Karpas-422 (cell line): ENCODE measurements around the gene PRTN3. TPM values are rescaled to one million over a fixed set of nuclear protein-coding genes. Genes with fewer than 3 reads are reported as not detected.
"Not testable (repeated sequence)": the region's sequence is repeated elsewhere in the genome, so short reads cannot be mapped to it uniquely, and the experiment has no call there.

Experiments used
- DNase-seq: peaks from one replicate; pipeline ENCODE4 v3.0.0-alpha.2; 2015
- H2AFZ ChIP-seq: fragments of 200-600 bp; sonication (generic); 2 replicates; pipeline ENCODE4 v1.6.1; 2014; ENCODE audit warnings: antibody characterized with exemption, low read length, mixed read lengths
- H3K27ac ChIP-seq: fragments of 200-600 bp; sonication (generic); 2 replicates; pipeline ENCODE4 v1.5.1; 2014; ENCODE audit warnings: mild to moderate bottlenecking, low read length, moderate library complexity
- H3K27me3 ChIP-seq: fragments of 200-600 bp; sonication (generic); 2 replicates; pipeline ENCODE4 v1.6.1; 2014; ENCODE audit warnings: low read length, mixed read lengths
- H3K36me3 ChIP-seq: fragments of 200-600 bp; sonication (generic); 2 replicates; pipeline ENCODE4 v1.6.1; 2014; ENCODE audit warnings: low read length, mixed read lengths; ENCODE audit not compliant: insufficient read depth
- H3K4me1 ChIP-seq: fragments of 200-600 bp; sonication (generic); 2 replicates; pipeline ENCODE4 v1.6.1; 2014; ENCODE audit warnings: mild to moderate bottlenecking, low read length, mixed read lengths
- H3K4me2 ChIP-seq: fragments of 200-600 bp; sonication (generic); 2 replicates; pipeline ENCODE4 v1.6.1; 2014; ENCODE audit warnings: low read length, low read depth, mild to moderate bottlenecking; ENCODE audit not compliant: poor library complexity, severe bottlenecking
- H3K4me3 ChIP-seq: fragments of 200-600 bp; sonication (generic); 2 replicates; pipeline ENCODE4 v1.5.1; 2014; ENCODE audit warnings: mild to moderate bottlenecking, antibody characterized with exemption, low read length, mixed read lengths
- H3K79me2 ChIP-seq: fragments of 200-600 bp; sonication (generic); 2 replicates; pipeline ENCODE4 v1.6.1; 2014; ENCODE audit warnings: mild to moderate bottlenecking, low read length, mixed read lengths
- H3K9ac ChIP-seq: fragments of 200-600 bp; sonication (generic); 2 replicates; pipeline ENCODE4 v1.6.0; 2014; ENCODE audit warnings: low read length
- H3K9me2 ChIP-seq: fragments of 200-600 bp; sonication (generic), shearing (Covaris generic); replicated peaks from 2 replicates; pipeline ENCODE4 v1.6.0; 2014; ENCODE audit warnings: mild to moderate bottlenecking, low read length, moderate library complexity; ENCODE audit not compliant: insufficient read depth
- H3K9me3 ChIP-seq: fragments of 300-700, 200-600 bp; sonication (generic); 2 replicates; pipeline ENCODE4 v1.6.1; 2014; ENCODE audit warnings: low read length, mixed read lengths
- H4K20me1 ChIP-seq: fragments of 200-600 bp; sonication (generic); 2 replicates; pipeline ENCODE4 v1.6.1; 2014; ENCODE audit warnings: mild to moderate bottlenecking, antibody characterized with exemption, low read length, low read depth; ENCODE audit not compliant: insufficient read depth
- total RNA-seq: library from RNA; depleted of rRNA; stranded (reverse); fragments of >200 nt; shearing (Covaris generic); gene quantifications from 2 replicates; pipeline ENCODE4 v1.2.3, GENCODE V29; 2014; ENCODE audit warnings: low replicate concordance

Gene PRTN3
- total RNA-seq, 1 experiment from 2014 or later, result not detected

DNA sequence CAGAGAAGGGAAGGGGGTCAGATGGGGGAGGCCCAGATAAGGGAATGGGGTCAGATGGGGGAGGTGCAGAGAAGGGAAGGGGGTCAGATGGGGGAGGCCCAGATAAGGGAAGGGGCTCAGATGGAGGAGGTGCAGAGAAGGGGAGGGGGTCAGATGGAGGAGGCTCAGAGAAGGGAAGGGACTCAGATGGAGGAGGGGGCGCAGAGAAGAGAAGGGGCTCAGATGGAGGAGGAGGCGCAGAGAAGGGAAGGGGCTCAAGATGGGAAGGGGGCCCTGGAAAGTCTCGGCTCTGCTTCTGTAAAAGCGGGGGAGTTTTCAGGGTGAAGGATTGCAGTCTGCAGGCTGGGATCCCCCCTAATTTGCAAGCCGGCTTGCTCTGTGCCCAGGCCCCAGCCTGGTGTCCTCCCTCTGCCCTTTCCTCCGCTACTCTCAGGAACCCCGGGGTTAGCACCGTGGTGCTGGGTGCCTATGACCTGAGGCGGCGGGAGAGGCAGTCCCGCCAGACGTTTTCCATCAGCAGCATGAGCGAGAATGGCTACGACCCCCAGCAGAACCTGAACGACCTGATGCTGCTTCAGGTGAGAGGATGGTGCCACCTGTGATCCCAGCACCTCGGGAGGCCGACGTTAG is 11.6 kb upstream of the PRTN3 start:
- Histone ChIP-seq H3K9ac (no peak overlapping the region), H3K9me2 (no peaks in the 10 kb centered on the region), H3K4me3 (no peak overlapping the region), H3K36me3 (no peaks in the 10 kb centered on the region), H3K27ac (no peak overlapping the region), H3K79me2 (no peaks in the 10 kb centered on the region), H3K27me3 (no peaks in the 10 kb centered on the region), H3K4me2 (no peak overlapping the region), H3K4me1 (no peaks in the 10 kb centered on the region), H4K20me1 (no peaks in the 10 kb centered on the region), H2AFZ (no peak overlapping the region), H3K9me3 (no peaks in the 10 kb centered on the region)
- no peak for DNase-seq

DNA sequence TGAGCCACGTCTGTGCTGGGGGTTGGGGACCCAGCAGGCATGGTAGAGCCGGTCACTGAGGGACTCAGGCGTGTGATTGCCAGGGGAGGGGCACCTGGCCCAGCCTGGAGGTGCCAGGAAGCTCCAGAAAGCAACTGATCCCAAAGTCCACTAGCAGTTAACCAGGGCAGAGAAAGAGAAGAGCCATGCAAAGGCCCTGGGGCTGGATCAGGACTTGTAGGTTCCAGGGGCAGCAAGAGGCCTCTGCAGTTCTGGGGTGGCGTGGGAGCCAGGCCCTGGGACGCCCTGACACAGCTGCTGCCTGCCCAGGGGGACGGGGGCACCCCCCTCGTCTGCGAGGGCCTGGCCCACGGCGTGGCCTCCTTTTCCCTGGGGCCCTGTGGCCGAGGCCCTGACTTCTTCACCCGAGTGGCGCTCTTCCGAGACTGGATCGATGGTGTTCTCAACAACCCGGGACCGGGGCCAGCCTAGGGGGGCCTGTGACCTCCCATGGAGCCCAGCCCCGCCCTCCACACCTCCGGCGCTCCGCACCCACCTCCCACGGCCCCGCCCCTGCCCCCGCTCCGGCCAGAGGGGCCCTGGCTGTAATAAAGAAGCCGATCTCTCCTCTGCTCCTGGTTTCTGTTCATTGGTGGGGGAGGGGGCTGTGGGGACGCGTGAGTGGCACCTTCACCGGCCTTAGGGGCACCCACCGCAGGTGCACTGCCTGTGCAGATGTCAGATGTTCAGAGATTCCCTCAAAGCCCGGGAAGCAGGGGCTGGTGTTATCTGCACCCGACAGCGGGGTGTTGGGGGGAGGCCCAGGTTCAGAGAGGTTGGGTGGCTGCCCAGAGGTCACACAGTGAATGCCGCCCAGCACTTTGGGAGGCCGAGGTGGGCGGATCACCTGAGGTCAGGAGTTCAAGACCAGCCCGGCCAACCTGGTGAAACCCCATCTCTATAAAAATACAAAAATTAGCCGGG is 9.1 kb upstream of the PRTN3 start:
- Histone ChIP-seq H3K27me3 (no peaks in the 10 kb centered on the region), H3K4me2 (no peak overlapping the region), H3K4me1 (no peaks in the 10 kb centered on the region), H3K9ac (no peak overlapping the region), H3K27ac (no peak overlapping the region), H3K9me2 (no peaks in the 10 kb centered on the region), H3K4me3 (no peak overlapping the region), H3K79me2 (no peaks in the 10 kb centered on the region), H3K36me3 (no peaks in the 10 kb centered on the region), H2AFZ (no peak overlapping the region), H3K9me3 (no peaks in the 10 kb centered on the region), H4K20me1 (no peaks in the 10 kb centered on the region)
- DNase-seq, result no peak

GRCh38 chr19:834216-834615 is 6.6 kb upstream of the PRTN3 start:
- H3K4me2 ChIP-seq, result no peak overlapping the region
- H3K9me3 ChIP-seq, result no peaks in the 10 kb centered on the region
- H4K20me1 ChIP-seq, result no peaks in the 10 kb centered on the region
- H3K27me3 ChIP-seq, result no peaks in the 10 kb centered on the region
- H3K4me1 ChIP-seq, result no peaks in the 10 kb centered on the region
- no peaks in the 10 kb centered on the region for H3K9me2 ChIP-seq
- H3K9ac ChIP-seq, result no peak overlapping the region
- no peak overlapping the region for H2AFZ ChIP-seq
- H3K36me3 ChIP-seq, result no peaks in the 10 kb centered on the region
- DNase-seq, result no peak
- no peak overlapping the region for H3K27ac ChIP-seq
- H3K79me2 ChIP-seq, result no peaks in the 10 kb centered on the region
- H3K4me3 ChIP-seq, result no peak overlapping the region

DNA sequence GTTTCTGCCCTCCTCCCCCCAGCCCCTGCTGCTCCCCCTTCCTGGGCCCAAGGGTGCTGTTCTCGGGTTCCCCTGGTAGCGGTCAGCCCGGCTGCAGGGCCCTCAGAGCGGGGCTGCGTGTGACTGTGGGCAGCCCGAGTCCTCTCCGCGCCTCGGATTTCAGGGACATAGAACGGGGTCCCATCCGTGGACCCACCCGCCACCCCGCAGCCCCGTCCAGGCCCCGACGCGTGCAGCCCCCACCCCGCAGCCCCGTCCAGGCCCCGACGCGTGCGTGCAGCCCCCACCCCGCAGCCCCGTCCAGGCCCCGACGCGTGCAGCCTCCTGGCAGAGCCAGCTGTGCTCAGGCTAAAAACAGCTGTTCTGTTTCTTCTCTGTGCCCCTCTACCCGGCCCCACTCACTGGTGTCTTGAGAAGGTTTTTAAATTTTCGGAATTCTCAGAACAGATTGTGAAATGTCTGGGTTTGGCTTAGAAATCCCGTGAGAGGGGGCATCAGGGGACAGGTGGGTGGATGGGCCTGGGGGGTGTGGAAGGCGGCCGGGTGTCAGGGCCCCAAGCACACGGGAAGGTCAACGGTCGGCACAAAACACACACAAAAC is 5.5 kb upstream of the PRTN3 start:
- H3K9me3 ChIP-seq, result no peaks in the 10 kb centered on the region
- no peaks in the 10 kb centered on the region for H3K4me1 ChIP-seq
- H2AFZ ChIP-seq, result no peak overlapping the region
- H4K20me1 ChIP-seq, result no peaks in the 10 kb centered on the region
- H3K27me3 ChIP-seq, result no peaks in the 10 kb centered on the region
- no peak for DNase-seq
- no peak overlapping the region for H3K4me3 ChIP-seq
- H3K27ac ChIP-seq, result no peak overlapping the region
- H3K36me3 ChIP-seq, result no peaks in the 10 kb centered on the region
- H3K4me2 ChIP-seq, result no peak overlapping the region
- H3K9me2 ChIP-seq, result no peaks in the 10 kb centered on the region
- H3K79me2 ChIP-seq, result no peaks in the 10 kb centered on the region
- H3K9ac ChIP-seq, result no peak overlapping the region

DNA sequence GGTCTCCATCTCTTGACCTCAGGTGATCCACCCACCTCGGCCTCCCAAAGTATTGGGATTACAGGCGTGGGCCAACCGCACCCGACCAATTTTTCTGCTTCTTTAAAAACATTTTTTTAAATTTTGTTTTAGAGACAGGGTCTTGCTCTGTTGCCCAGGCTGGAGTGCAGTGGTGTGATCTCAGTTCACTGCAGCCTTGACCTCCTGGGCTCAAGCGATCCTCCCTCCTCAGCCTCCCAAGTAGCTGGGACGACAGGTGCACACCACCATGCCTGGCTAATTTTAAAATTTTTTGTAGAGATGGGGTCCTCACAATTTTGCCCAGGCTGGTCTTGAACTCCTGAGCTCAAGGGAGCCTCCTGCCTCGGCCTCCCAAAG is 2.0 kb downstream of the PRTN3 start:
- H3K4me1 ChIP-seq, H3K9me2 ChIP-seq, H3K9me3 ChIP-seq, H2AFZ ChIP-seq, H3K9ac ChIP-seq, H4K20me1 ChIP-seq, H3K4me2 ChIP-seq, DNase-seq, H3K27me3 ChIP-seq, H3K36me3 ChIP-seq, H3K27ac ChIP-seq, H3K4me3 ChIP-seq, H3K79me2 ChIP-seq: not testable (repeated sequence)

- Histone ChIP-seq H3K36me3 (no peaks in the 10 kb centered on the region), H3K4me3 (no peak overlapping the region), H2AFZ (no peak overlapping the region), H3K4me2 (no peak overlapping the region), H3K79me2 (no peaks in the 10 kb centered on the region), H3K9me3 (no peaks in the 10 kb centered on the region), H3K9ac (no peak overlapping the region), H3K27me3 (no peaks in the 10 kb centered on the region), H4K20me1 (no peaks in the 10 kb centered on the region), H3K27ac (no peak overlapping the region), H3K9me2 (no peaks in the 10 kb centered on the region), H3K4me1 (no peaks in the 10 kb centered on the region)
- no peak for DNase-seq
Measured at GRCh38 chr19:843180-843835, 2.5 kb downstream of the PRTN3 start.

DNA sequence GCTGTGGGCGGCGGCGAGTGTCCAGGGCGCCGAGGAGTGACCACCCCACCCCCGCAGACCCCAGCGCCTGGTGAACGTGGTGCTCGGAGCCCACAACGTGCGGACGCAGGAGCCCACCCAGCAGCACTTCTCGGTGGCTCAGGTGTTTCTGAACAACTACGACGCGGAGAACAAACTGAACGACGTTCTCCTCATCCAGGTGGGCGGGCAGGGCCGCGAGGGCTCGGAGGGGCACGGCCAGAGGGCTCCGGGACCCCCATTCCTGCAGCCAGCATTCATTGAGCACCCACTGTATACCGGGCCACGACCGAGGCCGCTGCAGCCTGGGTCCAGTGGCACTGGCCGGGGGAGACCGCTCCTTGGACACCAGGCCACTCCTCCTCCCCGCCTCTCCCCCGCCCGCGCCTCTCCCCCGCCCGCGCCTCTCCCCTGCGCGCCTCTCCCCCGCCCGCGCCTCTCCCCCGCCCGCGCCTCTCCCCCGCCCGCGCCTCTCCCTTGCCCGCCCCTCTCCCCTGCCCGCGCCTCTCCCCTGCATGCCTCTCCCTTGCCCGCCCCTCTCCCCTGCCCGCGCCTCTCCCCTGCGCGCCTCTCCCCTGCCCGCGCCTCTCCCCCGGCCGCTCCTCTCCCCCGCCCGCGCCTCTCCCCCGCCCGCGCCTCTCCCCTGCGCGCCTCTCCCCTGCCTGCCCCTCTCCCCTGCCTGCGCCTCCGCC is 3.2 kb downstream of the PRTN3 start:
- no peak overlapping the region for H3K9ac ChIP-seq

More for the DNA sequence above, 3.2 kb downstream of the PRTN3 start:
- Histone ChIP-seq H3K27ac (no peak overlapping the region), H4K20me1 (no peaks in the 10 kb centered on the region), H3K4me1 (no peaks in the 10 kb centered on the region), H3K36me3 (no peaks in the 10 kb centered on the region), H2AFZ (no peak overlapping the region), H3K9me2 (no peaks in the 10 kb centered on the region), H3K9me3 (no peaks in the 10 kb centered on the region), H3K4me2 (no peak overlapping the region), H3K27me3 (no peaks in the 10 kb centered on the region), H3K4me3 (no peak overlapping the region), H3K79me2 (no peaks in the 10 kb centered on the region)
- no peak for DNase-seq
